Ishikawa (cell line): ENCODE results near the gene SH3PXD2A.

Source experiments
- CEBPB ChIP-seq: IDR thresholded peaks from 2 replicates; pipeline ENCODE4 v1.6.1; 2012
- CREB1 ChIP-seq: IDR thresholded peaks from 2 replicates; pipeline ENCODE4 v1.6.1; 2012; ENCODE audit warnings: low read depth
- EGR1 ChIP-seq: IDR thresholded peaks from 2 replicates; pipeline ENCODE4 v1.6.1; 2012
- EP300 ChIP-seq: IDR thresholded peaks from 2 replicates; pipeline ENCODE4 v1.6.1; 2012; ENCODE audit warnings: borderline replicate concordance
- FOXM1 ChIP-seq: IDR thresholded peaks from 2 replicates; pipeline ENCODE4 v1.6.1; 2012; ENCODE audit warnings: low read depth, borderline replicate concordance
- NFIC ChIP-seq: IDR thresholded peaks from 2 replicates; pipeline ENCODE4 v1.6.1; 2012
- RAD21 ChIP-seq: IDR thresholded peaks from 2 replicates; pipeline ENCODE4 v1.6.1; 2012; ENCODE audit warnings: low read depth
- TAF1 ChIP-seq: IDR thresholded peaks from 2 replicates; pipeline ENCODE4 v1.6.1; 2012; ENCODE audit warnings: low read depth, mild to moderate bottlenecking
- TCF12 ChIP-seq: IDR thresholded peaks from 2 replicates; pipeline ENCODE4 v1.6.1; 2012; ENCODE audit warnings: low read depth
- TEAD4 ChIP-seq: IDR thresholded peaks from 2 replicates; pipeline ENCODE4 v1.6.1; 2012
- YY1 ChIP-seq: IDR thresholded peaks from 2 replicates; pipeline ENCODE4 v1.6.1; 2012; ENCODE audit warnings: low read depth
- ZBTB7A ChIP-seq: IDR thresholded peaks from 2 replicates; pipeline ENCODE4 v1.6.1; 2012; ENCODE audit warnings: low read depth
- TF ChIP-seq, protein P1 (sequence below): IDR thresholded peaks from 2 replicates; pipeline ENCODE4 v1.6.1; 2012
- TF ChIP-seq, protein P2 (sequence below): IDR thresholded peaks from 2 replicates; pipeline ENCODE4 v1.6.1; 2012; ENCODE audit warnings: low read depth, mild to moderate bottlenecking
- TF ChIP-seq, protein P3 (sequence below): IDR thresholded peaks from 2 replicates; pipeline ENCODE4 v1.6.1; 2012

Gene SH3PXD2A

DNA sequence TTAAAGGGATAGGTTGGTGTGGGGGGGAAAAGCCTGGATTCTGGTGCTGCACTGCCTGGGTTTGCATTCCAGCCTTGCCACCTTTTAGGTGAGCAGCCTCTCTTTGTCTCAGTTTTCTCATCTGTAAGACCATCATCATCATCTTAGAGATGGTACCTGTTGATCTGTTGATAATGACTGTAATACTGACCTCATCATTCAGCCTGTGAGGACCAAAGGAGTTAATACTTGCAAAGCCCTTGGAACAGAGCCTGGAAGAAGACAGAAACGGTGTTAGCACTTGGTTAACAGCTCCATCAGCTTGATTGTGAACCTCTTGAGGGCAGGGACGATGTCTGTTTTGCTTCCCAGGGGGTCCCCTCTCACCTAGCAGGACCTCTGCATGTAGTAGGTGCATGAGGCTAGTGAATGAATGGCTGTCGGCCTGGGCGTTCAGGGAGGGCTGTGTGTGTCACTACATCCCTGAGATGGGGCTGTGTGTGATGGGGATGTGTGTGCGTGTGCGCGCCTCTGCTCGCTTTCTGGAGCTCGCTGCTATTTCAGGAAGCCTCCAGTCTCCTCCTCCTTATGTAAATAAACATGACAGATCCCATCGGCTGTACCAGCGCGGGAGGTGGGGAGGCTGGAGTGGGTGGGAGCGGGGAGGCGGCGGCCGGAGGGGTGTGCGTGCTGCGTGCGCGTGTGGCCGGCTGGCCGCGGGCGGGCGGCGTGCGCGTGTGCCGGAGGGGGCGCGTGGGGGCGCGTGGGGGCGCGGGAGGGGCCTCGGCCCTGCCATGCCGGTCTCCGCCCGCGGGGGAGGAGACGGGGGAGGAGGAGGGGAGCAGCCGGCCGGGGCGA lies 300.7 kb downstream of the SH3PXD2A start:
- TF ChIP-seq, protein P1, sequence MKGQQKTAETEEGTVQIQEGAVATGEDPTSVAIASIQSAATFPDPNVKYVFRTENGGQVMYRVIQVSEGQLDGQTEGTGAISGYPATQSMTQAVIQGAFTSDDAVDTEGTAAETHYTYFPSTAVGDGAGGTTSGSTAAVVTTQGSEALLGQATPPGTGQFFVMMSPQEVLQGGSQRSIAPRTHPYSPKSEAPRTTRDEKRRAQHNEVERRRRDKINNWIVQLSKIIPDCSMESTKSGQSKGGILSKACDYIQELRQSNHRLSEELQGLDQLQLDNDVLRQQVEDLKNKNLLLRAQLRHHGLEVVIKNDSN = no peak
- no peak for TF ChIP-seq YY1
- no peak for TF ChIP-seq ZBTB7A
- no peak for TF ChIP-seq CREB1
- no peak for TF ChIP-seq NFIC
- no peak for TF ChIP-seq CEBPB
- TF ChIP-seq, protein P2, sequence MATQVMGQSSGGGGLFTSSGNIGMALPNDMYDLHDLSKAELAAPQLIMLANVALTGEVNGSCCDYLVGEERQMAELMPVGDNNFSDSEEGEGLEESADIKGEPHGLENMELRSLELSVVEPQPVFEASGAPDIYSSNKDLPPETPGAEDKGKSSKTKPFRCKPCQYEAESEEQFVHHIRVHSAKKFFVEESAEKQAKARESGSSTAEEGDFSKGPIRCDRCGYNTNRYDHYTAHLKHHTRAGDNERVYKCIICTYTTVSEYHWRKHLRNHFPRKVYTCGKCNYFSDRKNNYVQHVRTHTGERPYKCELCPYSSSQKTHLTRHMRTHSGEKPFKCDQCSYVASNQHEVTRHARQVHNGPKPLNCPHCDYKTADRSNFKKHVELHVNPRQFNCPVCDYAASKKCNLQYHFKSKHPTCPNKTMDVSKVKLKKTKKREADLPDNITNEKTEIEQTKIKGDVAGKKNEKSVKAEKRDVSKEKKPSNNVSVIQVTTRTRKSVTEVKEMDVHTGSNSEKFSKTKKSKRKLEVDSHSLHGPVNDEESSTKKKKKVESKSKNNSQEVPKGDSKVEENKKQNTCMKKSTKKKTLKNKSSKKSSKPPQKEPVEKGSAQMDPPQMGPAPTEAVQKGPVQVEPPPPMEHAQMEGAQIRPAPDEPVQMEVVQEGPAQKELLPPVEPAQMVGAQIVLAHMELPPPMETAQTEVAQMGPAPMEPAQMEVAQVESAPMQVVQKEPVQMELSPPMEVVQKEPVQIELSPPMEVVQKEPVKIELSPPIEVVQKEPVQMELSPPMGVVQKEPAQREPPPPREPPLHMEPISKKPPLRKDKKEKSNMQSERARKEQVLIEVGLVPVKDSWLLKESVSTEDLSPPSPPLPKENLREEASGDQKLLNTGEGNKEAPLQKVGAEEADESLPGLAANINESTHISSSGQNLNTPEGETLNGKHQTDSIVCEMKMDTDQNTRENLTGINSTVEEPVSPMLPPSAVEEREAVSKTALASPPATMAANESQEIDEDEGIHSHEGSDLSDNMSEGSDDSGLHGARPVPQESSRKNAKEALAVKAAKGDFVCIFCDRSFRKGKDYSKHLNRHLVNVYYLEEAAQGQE = no peak
- no peak for TF ChIP-seq FOXM1
- TF ChIP-seq, protein P3, sequence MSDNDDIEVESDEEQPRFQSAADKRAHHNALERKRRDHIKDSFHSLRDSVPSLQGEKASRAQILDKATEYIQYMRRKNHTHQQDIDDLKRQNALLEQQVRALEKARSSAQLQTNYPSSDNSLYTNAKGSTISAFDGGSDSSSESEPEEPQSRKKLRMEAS = no peak; the same call in 1 of the 2 replicates
- no peak for TF ChIP-seq EP300
- no peak; the same call in 1 of the 2 replicates for TF ChIP-seq EGR1
- no peak for TF ChIP-seq TCF12
- TF ChIP-seq TEAD4 = no peak
- TF ChIP-seq RAD21 = no peak
- no peak for TF ChIP-seq TAF1

DNA sequence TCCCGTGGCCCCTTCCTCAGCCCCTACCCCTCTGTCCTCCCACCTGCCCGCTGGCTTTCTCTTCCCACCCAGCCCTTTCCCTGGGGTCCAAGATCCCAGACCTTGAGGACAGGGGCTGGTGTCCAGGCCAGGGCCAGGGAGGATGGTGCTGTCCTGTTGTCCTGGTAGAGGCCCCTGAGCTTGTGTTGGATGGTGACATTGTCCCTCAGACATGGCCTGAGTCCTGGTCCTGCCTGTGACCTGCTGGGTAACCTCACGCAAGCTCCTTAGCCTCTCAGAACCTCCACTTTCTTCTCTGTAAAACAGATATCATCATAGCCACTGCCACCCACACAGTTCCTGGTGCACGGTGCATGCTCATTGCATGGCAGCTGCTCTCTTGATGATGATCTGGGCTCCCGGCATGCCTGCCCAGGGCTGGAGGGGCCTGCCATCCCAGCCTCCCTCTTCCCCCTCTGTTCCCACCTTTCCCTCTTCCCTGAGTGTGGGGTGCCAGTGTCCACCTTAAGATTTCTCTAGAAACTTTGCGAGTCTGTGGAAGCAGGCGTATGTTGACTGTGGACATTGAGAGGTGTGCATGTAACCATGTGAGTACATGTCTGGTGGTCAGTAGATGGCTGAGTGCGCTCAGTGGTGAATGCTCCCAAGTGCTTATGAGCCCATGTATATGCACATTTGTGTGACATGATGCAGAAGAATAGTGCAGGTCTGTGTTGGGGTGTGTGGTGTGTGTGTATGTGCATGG lies 301.5 kb downstream of the SH3PXD2A start:
- TF ChIP-seq, protein P3 = no peak
- TF ChIP-seq CREB1 = no peak
- TF ChIP-seq FOXM1 = no peak
- TF ChIP-seq, protein P2 = no peak

DNA sequence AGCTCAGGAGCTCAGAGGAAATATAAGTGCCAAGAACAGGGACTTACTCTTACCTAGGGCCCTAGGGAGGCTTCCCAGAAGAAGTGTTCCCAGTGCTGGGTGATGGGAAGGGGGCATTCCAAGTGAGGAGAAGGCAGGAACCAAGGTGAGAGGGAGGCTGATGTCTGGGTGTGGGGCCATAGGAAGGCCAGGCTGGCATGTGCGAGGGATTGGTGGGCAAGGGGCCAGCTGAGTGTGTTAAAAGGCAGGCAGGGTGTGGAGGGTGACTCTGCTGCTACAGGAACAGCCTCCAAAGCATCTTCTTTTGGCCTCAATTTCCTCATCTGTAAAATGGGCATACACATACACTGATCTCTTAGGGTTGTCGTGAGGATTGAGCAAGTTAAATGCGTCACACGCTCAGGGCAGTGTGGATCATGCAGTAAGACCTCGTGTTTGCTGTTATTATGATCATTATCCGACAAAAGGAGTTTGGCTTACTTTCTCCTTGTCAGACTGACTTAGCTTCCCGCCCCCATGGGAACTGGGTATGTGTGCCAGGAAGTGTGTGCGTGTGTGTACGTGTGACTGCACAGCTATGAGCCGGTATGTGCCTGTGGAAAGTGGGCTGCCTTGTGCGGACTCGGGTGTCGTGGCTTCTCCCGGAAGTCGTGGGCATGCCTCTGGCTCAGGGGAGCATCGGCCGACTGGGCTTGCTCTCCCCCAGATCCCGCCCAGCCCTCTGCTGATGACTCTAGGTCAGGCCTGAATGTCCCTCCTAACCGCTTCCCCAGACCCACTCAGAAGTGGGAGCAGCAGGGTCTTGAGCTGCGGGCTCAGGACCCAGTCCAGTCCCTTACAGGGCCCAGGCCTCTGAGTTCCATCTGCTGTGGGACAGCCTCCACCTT lies 302.3 kb downstream of the SH3PXD2A start:
- TF ChIP-seq, protein P1 = no peak
- TF ChIP-seq TCF12 (no peak), YY1 (no peak), EP300 (no peak), RAD21 (no peak), TEAD4 (no peak), TAF1 (no peak), NFIC (no peak), EGR1 (no peak), CREB1 (no peak), CEBPB (no peak), ZBTB7A (no peak), FOXM1 (no peak)
- TF ChIP-seq, protein P3 = no peak
- TF ChIP-seq, protein P2 = no peak
